SU-DHL-6 (cell line): ENCODE data around the gene ZBTB16.

Source experiments
- EZH2phosphoT487 ChIP-seq: fragments of 200-600 bp; sonication (generic), shearing (Covaris generic); conservative IDR thresholded peaks from 2 replicates; pipeline ENCODE4 v1.6.1; 2018; ENCODE audit warnings: mild to moderate bottlenecking, antibody characterized with exemption, low read length, moderate library complexity, mixed read lengths
- TF ChIP-seq, protein P1 (sequence below): fragments of 200-600 bp; sonication (generic); IDR thresholded peaks from one replicate; pipeline ENCODE4 v1.5.1; 2017; ENCODE audit warnings: antibody characterized with exemption, mild to moderate bottlenecking, low read length, moderate library complexity; ENCODE audit not compliant: insufficient read depth, poor library complexity, severe bottlenecking

DNA sequence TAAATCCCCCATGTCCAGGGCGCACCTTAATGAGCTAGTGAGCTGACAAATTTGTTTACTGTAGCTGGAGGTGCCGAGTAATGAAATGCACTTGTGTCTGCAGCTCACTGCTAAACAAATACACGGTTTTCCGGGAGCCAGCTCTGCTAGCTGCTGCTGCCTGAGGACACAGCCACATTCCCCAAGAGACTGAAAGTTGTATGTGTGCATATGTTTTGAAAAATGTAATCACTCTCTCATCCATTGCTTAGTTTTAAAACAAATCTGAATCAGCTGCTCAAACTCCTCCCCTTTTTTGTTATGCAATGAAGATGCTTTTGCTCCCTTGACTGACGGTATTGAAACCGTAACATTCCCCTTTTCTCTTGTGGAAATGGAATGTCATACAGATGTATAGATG is 174.2 kb downstream of the ZBTB16 start:
- TF ChIP-seq, protein P1, sequence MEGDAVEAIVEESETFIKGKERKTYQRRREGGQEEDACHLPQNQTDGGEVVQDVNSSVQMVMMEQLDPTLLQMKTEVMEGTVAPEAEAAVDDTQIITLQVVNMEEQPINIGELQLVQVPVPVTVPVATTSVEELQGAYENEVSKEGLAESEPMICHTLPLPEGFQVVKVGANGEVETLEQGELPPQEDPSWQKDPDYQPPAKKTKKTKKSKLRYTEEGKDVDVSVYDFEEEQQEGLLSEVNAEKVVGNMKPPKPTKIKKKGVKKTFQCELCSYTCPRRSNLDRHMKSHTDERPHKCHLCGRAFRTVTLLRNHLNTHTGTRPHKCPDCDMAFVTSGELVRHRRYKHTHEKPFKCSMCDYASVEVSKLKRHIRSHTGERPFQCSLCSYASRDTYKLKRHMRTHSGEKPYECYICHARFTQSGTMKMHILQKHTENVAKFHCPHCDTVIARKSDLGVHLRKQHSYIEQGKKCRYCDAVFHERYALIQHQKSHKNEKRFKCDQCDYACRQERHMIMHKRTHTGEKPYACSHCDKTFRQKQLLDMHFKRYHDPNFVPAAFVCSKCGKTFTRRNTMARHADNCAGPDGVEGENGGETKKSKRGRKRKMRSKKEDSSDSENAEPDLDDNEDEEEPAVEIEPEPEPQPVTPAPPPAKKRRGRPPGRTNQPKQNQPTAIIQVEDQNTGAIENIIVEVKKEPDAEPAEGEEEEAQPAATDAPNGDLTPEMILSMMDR = no peak
- no peak for TF ChIP-seq EZH2phosphoT487
